K562 (cell line): Measurements from ENCODE around the gene ILF3. TPM values are rescaled to one million over a fixed set of nuclear protein-coding genes. Genes with fewer than 3 reads are reported as not detected.
A peak's percentile ranks its signal among the peaks of the same experiment; 100 is the strongest.

Experiments used
- AFF1 ChIP-seq, 2 experiments: fragments of 450-650 bp; IDR thresholded peaks; 2 replicates each; pipeline ENCODE4 v1.6.1; 2018; ENCODE audit warnings: mild to moderate bottlenecking in 2 of 2, low read depth in 1 of 2; ENCODE audit not compliant: partially characterized antibody in 2 of 2
- CCNT2 ChIP-seq: IDR thresholded peaks from 2 replicates; pipeline ENCODE4 v1.6.1; 2011; ENCODE audit warnings: borderline replicate concordance, low read depth, mild to moderate bottlenecking, moderate library complexity, mixed read lengths, low read length; ENCODE audit not compliant: insufficient read length; ENCODE audit errors: extremely low read depth
- JUND ChIP-seq, 2 experiments: IDR thresholded peaks; 2 replicates in 1 of 2; 3 replicates in 1 of 2; pipeline ENCODE4 v1.6.1; 2011; ENCODE audit warnings: borderline replicate concordance in 2 of 2, low read depth in 2 of 2, low read length in 2 of 2, improper control_type of control experiment in 1 of 2, missing biosample characterization in 1 of 2, missing genetic modification characterization in 1 of 2, missing genetic modification reagents in 1 of 2
- RBM25 ChIP-seq: fragments of 200-400 bp; formaldehyde crosslinking; IDR thresholded peaks from 2 replicates; pipeline ENCODE4 v1.6.1; 2018; ENCODE audit warnings: low read length, low read depth, moderate library complexity; ENCODE audit not compliant: severe bottlenecking
- SRF ChIP-seq, 2 experiments: fragments of 250-450, 450-650 bp in 1 of 2; sonication (Bioruptor Pico) in 1 of 2; sonication (generic) in 1 of 2; formaldehyde crosslinking; IDR thresholded peaks; 2 replicates each; pipeline versions ENCODE4 v1.5.0 to v1.5.1; 2020 to 2022; ENCODE audit warnings: mild to moderate bottlenecking in 1 of 2, missing genetic modification reagents in 1 of 2
- TEAD4 ChIP-seq, 2 experiments: sonication (generic) in 1 of 2; formaldehyde crosslinking in 1 of 2; IDR thresholded peaks; 2 replicates each; pipeline versions ENCODE4 v1.6.1 to v1.8.0; 2012 to 2022; ENCODE audit warnings: borderline replicate concordance in 1 of 2, inconsistent platforms in 1 of 2, low read length in 1 of 2, mild to moderate bottlenecking in 1 of 2, missing genetic modification reagents in 1 of 2
- ZBTB11 ChIP-seq, 3 experiments: fragments of 200-800 bp in 1 of 3; fragments of 250-450 bp in 1 of 3; fragments of 450-650 bp in 1 of 3; sonication (Bioruptor Pico) in 1 of 3; sonication (Bioruptor generic) in 1 of 3; formaldehyde crosslinking in 1 of 3; IDR thresholded peaks; 2 replicates each; pipeline versions ENCODE4 v1.6.1 to v1.8.0; 2016 to 2022; ENCODE audit warnings: mild to moderate bottlenecking in 2 of 3, missing genetic modification characterization in 2 of 3, missing compliant biosample characterization in 1 of 3, moderate library complexity in 1 of 3
- polyA plus RNA-seq, 8 experiments: library from polyadenylated mRNA; depleted of rRNA in 4 of 8; stranded (reverse) in 5 of 8; unstranded in 3 of 8; fragments of >200 nt; fragmentation: Nextera tagmentation in 2 of 8; fragmentation: Illumina TruSeq in 1 of 8; extraction: Ambion mirVana in 2 of 8; extraction: Trizol in 1 of 8; gene quantifications; 2 replicates each; pipeline versions ENCODE4 v1.2.1 to v1.2.3, GENCODE V29; 2011 to 2014; ENCODE audit warnings: inconsistent platforms in 1 of 8, missing spikeins in 1 of 8
- total RNA-seq, 7 experiments: library from RNA; depleted of rRNA in 6 of 7; stranded (reverse); fragments of >200 nt in 6 of 7; fragmentation: Illumina TruSeq in 2 of 7; extraction: Trizol in 2 of 7; gene quantifications; 2 replicates each; pipeline versions ENCODE4 v1.2.1 to v1.2.3, GENCODE V29; 2011 to 2021; ENCODE audit warnings: low replicate concordance in 1 of 7
- TF ChIP-seq, protein P1 (sequence below): sonication (generic); formaldehyde crosslinking; IDR thresholded peaks from 2 replicates; pipeline ENCODE4 v1.8.0; 2022; ENCODE audit warnings: missing genetic modification reagents, mild to moderate bottlenecking, borderline replicate concordance
- TF ChIP-seq, protein P2 (sequence below), 2 experiments: IDR thresholded peaks in 1 of 2; conservative IDR thresholded peaks in 1 of 2; 2 replicates each; pipeline ENCODE4 v1.6.1; 2016; ENCODE audit warnings: low read depth in 2 of 2, mild to moderate bottlenecking in 1 of 2, missing compliant biosample characterization in 1 of 2, missing genetic modification characterization in 1 of 2, moderate library complexity in 1 of 2

Gene ILF3
- total and polyA plus RNA-seq, 9 of the 15 experiments (the other 6 are each of a cell fraction or from before 2014, with no cell fraction given) = 26.0 to 453 (median 175) TPM

DNA sequence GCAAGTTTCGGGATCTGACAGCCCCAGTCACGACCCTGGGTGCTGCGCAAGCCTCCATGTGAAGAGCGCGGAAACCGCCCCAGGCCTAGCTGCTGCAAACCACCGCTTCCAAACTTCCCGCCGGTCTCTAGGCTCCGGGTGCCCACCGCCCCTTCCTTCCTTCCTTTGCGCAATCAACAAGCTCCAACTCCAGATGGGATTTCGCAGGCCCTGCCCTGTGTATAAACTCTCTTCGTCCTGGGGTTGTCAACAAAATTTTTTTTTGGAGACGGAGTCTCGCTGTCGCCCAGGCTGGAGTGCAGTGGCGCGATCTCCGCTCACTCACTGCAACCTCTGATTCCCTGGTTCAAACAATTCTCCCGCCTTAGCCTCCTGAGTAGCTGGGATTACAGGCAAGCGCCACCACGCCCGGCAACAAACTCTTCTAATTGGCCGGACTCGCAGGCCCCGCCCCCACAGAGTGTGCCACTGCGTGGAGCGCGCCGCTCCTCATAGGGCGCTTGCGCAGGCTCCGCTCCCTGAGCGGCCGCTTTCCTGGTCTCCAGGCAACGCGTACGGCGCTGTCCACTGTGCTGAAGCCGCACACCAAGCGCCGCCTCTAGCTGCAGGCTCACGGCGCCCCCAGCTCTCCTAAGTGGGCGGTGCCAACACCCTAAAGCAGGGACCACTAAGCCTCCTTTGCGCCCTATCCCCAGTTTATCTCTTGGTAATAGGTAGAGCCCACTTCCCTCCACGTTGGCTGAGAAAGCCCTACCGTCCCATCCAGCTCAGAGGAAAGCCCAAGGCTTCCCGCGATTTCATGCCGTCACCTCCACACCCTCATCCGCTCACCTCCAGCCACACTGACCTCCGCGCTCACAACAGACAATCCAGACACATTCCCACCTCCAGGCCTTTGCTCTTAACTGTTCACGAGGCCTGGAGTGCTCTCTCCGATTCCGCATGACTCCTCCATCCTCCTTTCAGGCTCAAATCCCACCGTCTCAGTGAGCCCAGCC is 41.6 kb downstream of the ILF3 start (continued):
- TF ChIP-seq AFF1 (IDR thresholded peaks at IDR 0.05; ENCODE audit: low read depth in 1 of 2, partially characterized antibody in 2 of 2) (peak in 1 of 2 experiments; percentile 98), JUND (IDR thresholded peaks at IDR 0.05; ENCODE audit: borderline replicate concordance, low read depth, low read length) (peak; percentile 31; the same call in 1 of the 2 replicates), JUND (tag; IDR thresholded peaks at IDR 0.05; ENCODE audit: borderline replicate concordance, low read depth, low read length) (no peak; the same call in 2 of the 3 replicates), RBM25 (no peak), SRF (CRISPR knock-in tag; IDR thresholded peaks at IDR 0.05) (peak in 1 of 2 experiments; percentile 89; a peak in 2 of 4 replicates), ZBTB11 (CRISPR knock-in tag; IDR thresholded peaks at IDR 0.05) (peak in 1 of 3 experiments; percentile 65; a peak in 2 of 6 replicates), TEAD4 (IDR thresholded peaks at IDR 0.05; ENCODE audit: low read length) (no peak), TEAD4 (CRISPR knock-in tag; IDR thresholded peaks at IDR 0.05; ENCODE audit: borderline replicate concordance) (peak; percentile 87; the same call in 1 of the 2 replicates), CCNT2 (peak; percentile 52)
- TF ChIP-seq, protein P1, sequence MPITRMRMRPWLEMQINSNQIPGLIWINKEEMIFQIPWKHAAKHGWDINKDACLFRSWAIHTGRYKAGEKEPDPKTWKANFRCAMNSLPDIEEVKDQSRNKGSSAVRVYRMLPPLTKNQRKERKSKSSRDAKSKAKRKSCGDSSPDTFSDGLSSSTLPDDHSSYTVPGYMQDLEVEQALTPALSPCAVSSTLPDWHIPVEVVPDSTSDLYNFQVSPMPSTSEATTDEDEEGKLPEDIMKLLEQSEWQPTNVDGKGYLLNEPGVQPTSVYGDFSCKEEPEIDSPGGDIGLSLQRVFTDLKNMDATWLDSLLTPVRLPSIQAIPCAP (CRISPR knock-in tag) = peak; percentile 45; the same call in 1 of the 2 replicates
- TF ChIP-seq, protein P2, sequence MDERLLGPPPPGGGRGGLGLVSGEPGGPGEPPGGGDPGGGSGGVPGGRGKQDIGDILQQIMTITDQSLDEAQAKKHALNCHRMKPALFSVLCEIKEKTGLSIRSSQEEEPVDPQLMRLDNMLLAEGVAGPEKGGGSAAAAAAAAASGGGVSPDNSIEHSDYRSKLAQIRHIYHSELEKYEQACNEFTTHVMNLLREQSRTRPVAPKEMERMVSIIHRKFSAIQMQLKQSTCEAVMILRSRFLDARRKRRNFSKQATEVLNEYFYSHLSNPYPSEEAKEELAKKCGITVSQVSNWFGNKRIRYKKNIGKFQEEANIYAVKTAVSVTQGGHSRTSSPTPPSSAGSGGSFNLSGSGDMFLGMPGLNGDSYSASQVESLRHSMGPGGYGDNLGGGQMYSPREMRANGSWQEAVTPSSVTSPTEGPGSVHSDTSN (CRISPR knock-in tag; IDR thresholded peaks at IDR 0.05; ENCODE audit: low read depth) = no peak
- TF ChIP-seq, protein P2 (tag; conservative IDR thresholded peaks at IDR 0.05; ENCODE audit: low read depth) = no peak
